Naive B cell (primary cell): ENCODE data around the gene MRPS18A. TPM values are rescaled to one million over a fixed set of nuclear protein-coding genes. Genes with fewer than 3 reads are reported as not detected.
"Not testable (repeated sequence)": the region's sequence is repeated elsewhere in the genome, so short reads cannot be mapped to it uniquely, and the experiment has no call there.

Experiments
- ATAC-seq, 2 donors: fragments of 150-1000 bp; cut with Tn5 transposase; 2 replicates each; pipeline ENCODE4 v1.10.0; 2021; ENCODE audit warnings: low read depth in 2 of 2, mild to moderate bottlenecking in 2 of 2, moderate library complexity in 2 of 2
- DNase-seq: peaks from one replicate; pipeline ENCODE4 v3.0.0; 2022
- H3K27ac Mint-ChIP-seq, 6 donors: one replicate each; pipeline ENCODE4 v1.8.0; 2020 to 2022; ENCODE audit warnings: mild to moderate bottlenecking in 6 of 6, mixed read lengths in 6 of 6, moderate library complexity in 5 of 6, inconsistent platforms in 2 of 6
- H3K27me3 Mint-ChIP-seq, 3 donors: one replicate each; pipeline ENCODE4 v1.8.0; 2021 to 2022; ENCODE audit warnings: mixed read lengths in 3 of 3, mild to moderate bottlenecking in 1 of 3
- H3K36me3 Mint-ChIP-seq, 2 donors: one replicate each; pipeline ENCODE4 v1.8.0; 2020 to 2022; ENCODE audit warnings: mixed read lengths in 2 of 2, inconsistent platforms in 1 of 2, mild to moderate bottlenecking in 1 of 2
- H3K4me1 Mint-ChIP-seq, 3 donors: one replicate each; pipeline ENCODE4 v1.8.0; 2020 to 2022; ENCODE audit warnings: mixed read lengths in 3 of 3, inconsistent platforms in 1 of 3, mild to moderate bottlenecking in 1 of 3, moderate library complexity in 1 of 3
- H3K4me3 Mint-ChIP-seq, 8 donors: one replicate each; pipeline ENCODE4 v1.8.0; 2020 to 2022; ENCODE audit warnings: mild to moderate bottlenecking in 8 of 8, mixed read lengths in 8 of 8, moderate library complexity in 8 of 8, inconsistent platforms in 2 of 8
- H3K9me3 Mint-ChIP-seq, 7 donors: one replicate each; pipeline ENCODE4 v1.8.0; 2020 to 2022; ENCODE audit warnings: mixed read lengths in 7 of 7, mild to moderate bottlenecking in 5 of 7, inconsistent platforms in 2 of 7, moderate library complexity in 1 of 7
- polyA plus RNA-seq, 6 donors: library from polyadenylated mRNA; unstranded; fragments of 300-500 nt; fragmentation: Illumina TruSeq; gene quantifications; one replicate each; pipeline ENCODE4 v1.2.3, GENCODE V29; 2021; ENCODE audit warnings: low read depth in 6 of 6

The MRPS18A gene
- polyA plus RNA-seq, 6 donors from 2014 or later: 61.1 to 91.0 (median 80.1) TPM

DNA sequence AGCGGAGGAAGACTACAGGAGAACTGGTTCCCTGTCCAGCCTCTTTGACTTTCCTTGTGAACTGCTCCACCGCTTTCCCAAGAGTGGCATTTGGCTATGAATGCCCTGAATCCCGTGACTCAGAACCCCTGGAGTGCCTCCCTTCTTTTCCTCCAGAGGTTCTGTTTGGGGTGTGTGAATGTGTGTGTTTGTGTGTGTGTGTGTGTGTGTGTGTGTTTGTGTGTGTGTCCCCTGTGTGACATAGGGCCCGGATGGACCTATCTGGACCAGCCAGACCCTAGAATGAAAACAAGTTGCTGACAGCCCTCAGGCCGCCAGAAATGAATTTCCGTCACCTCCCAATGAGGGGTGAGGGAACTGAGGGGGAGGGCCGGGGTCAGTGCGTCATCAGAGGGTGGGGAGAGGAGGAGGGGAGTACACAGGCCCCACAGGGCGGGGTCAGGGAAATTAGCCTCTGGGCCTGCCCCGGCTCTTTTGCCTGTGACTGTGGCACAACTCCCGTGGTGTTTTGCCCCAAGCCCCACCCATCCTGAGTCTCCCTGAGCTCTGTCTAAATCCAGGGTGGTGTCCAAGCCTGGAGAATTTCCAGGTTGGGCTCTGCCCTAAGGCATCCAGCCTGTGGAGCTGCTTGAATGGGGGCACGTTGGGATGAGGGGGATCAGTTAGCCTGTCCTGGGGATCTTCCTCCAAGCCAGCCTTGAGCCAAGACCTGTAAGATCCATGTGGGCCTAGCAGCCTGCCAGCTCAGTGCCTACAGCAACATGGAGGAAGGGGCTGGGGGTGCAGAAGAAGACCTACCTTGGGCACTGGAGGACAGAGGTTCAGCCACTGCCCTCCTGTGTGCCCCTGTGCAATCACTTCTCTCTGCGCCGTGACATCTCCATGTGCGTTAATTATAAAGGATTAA lies 15.2 kb upstream of the MRPS18A start:
- H3K9me3 Mint-ChIP-seq: no peaks in the 10 kb centered on the region
- H3K4me1 Mint-ChIP-seq: peaks cover 28 to 53% (median 39%) of the 10 kb centered on the region in 3 donors
- ATAC-seq (peak; percentile 63 to 67), DNase-seq (peak; percentile 44)
- H3K27me3 Mint-ChIP-seq: peaks cover 15 to 35% (median 24%) of the 10 kb centered on the region in 3 donors
- H3K27ac Mint-ChIP-seq: peak overlapping the region in 4 of 6 donors; percentile 20 to 91 (median 61)
- no peaks in the 10 kb centered on the region for H3K36me3 Mint-ChIP-seq
- peak overlapping the region in 1 of 8 donors; percentile 32 for H3K4me3 Mint-ChIP-seq

DNA sequence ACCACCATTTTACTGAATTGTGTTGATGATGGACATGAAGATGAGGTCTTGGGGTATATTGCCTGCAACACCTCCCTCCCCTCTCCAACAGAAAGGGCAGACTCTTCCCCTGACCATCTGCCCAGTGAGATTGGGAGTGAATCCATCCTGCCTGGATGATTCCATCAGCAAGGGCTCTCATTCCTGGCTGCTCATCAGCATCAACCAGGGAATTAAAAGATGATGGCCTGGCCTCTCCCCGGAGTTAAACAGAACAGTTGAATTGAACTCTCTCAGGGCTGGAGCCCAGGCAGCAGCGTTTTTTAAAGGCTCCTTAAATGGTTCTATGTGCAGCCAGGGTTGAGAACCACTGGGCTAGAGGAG lies 14.6 kb upstream of the MRPS18A start:
- H3K36me3 Mint-ChIP-seq: no peaks in the 10 kb centered on the region
- no peaks in the 10 kb centered on the region for H3K9me3 Mint-ChIP-seq
- H3K4me3 Mint-ChIP-seq: no peak overlapping the region
- ATAC-seq: no peak
- peak overlapping the region in 3 of 6 donors; percentile 20 to 73 (median 49) for H3K27ac Mint-ChIP-seq
- peaks cover 19 to 40% (median 24%) of the 10 kb centered on the region in 3 donors for H3K27me3 Mint-ChIP-seq
- peaks cover 26 to 48% (median 39%) of the 10 kb centered on the region in 3 donors for H3K4me1 Mint-ChIP-seq
- no peak for DNase-seq

DNA sequence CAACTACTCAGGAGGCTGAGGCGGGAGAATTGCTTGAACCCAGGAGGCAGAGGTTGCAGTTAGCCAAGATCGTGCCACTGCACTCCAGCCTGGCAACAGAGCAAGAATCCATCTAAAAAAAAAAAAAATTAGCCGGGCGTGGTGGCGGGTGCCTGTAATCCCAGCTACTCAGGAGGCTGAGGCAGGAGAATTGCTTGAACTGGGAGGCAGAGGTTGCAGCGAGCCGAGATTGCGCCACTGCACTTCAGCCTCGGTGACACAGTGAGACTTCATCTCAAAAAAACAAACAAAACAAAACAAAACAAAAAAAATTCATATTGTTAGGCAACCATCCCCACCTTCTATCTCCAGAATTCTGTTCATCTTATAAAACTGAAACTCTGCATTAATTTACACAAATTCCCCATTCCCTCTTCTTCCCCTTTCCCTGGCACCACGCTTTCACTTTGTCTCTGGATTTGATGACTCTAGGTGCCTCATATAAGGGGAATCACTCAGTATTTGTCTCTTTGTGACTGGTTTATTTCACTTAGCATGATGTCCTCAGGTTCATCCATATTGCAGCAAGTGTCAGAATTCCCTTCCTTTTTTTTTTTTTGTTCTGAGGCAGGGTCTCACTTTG lies 13.5 kb upstream of the MRPS18A start:
- not testable (repeated sequence) for ATAC-seq, H3K27ac Mint-ChIP-seq, H3K36me3 Mint-ChIP-seq, H3K4me3 Mint-ChIP-seq, DNase-seq, H3K9me3 Mint-ChIP-seq
- H3K27me3 Mint-ChIP-seq: peaks cover 18 to 40% (median 24%) of the 10 kb centered on the region in 3 donors
- H3K4me1 Mint-ChIP-seq: peaks cover 18 to 37% (median 29%) of the 10 kb centered on the region in 3 donors

GRCh38 chr6:43699564-43700186 lies 12.1 kb upstream of the MRPS18A start:
- DNase-seq (no peak), ATAC-seq (no peak)
- Mint-ChIP-seq H3K27ac (no peak overlapping the region), H3K9me3 (no peaks in the 10 kb centered on the region), H3K27me3 (peaks cover 23 to 50% (median 32%) of the 10 kb centered on the region in 3 donors), H3K4me1 (peaks cover 12 to 24% (median 16%) of the 10 kb centered on the region in 3 donors), H3K36me3 (no peaks in the 10 kb centered on the region), H3K4me3 (no peak overlapping the region)

GRCh38 chr6:43698584-43699349 lies 11.2 kb upstream of the MRPS18A start:
- Mint-ChIP-seq H3K4me1 (peaks cover 6 to 15% (median 9%) of the 10 kb centered on the region in 3 donors), H3K27me3 (peaks cover 23 to 53% (median 35%) of the 10 kb centered on the region in 3 donors), H3K9me3 (no peaks in the 10 kb centered on the region), H3K36me3 (no peaks in the 10 kb centered on the region), H3K27ac (no peak overlapping the region), H3K4me3 (no peak overlapping the region)
- DNase-seq (no peak), ATAC-seq (no peak)

- H3K36me3 Mint-ChIP-seq: no peaks in the 10 kb centered on the region
- H3K4me3 Mint-ChIP-seq: peak overlapping the region in 1 of 8 donors; percentile 61
- H3K27ac Mint-ChIP-seq: peak overlapping the region in 1 of 6 donors; percentile 75
- DNase-seq (no peak), ATAC-seq (no peak)
- H3K9me3 Mint-ChIP-seq: no peaks in the 10 kb centered on the region
- H3K27me3 Mint-ChIP-seq: peaks cover 23 to 50% (median 31%) of the 10 kb centered on the region in 3 donors
- peaks cover 1 to 3% (median 3%) of the 10 kb centered on the region in 3 donors for H3K4me1 Mint-ChIP-seq
These were observed 9.8 kb upstream of the MRPS18A start for GRCh38 chr6:43697421-43697820.

GRCh38 chr6:43695967-43696291 lies 8.3 kb upstream of the MRPS18A start:
- no peak overlapping the region for H3K4me3 Mint-ChIP-seq
- H3K4me1 Mint-ChIP-seq: no peaks in the 10 kb centered on the region
- ATAC-seq (no peak), DNase-seq (no peak)
- no peaks in the 10 kb centered on the region for H3K9me3 Mint-ChIP-seq
- H3K27ac Mint-ChIP-seq: no peak overlapping the region
- H3K27me3 Mint-ChIP-seq: peaks cover 18 to 39% (median 21%) of the 10 kb centered on the region in 3 donors
- no peaks in the 10 kb centered on the region for H3K36me3 Mint-ChIP-seq

DNA sequence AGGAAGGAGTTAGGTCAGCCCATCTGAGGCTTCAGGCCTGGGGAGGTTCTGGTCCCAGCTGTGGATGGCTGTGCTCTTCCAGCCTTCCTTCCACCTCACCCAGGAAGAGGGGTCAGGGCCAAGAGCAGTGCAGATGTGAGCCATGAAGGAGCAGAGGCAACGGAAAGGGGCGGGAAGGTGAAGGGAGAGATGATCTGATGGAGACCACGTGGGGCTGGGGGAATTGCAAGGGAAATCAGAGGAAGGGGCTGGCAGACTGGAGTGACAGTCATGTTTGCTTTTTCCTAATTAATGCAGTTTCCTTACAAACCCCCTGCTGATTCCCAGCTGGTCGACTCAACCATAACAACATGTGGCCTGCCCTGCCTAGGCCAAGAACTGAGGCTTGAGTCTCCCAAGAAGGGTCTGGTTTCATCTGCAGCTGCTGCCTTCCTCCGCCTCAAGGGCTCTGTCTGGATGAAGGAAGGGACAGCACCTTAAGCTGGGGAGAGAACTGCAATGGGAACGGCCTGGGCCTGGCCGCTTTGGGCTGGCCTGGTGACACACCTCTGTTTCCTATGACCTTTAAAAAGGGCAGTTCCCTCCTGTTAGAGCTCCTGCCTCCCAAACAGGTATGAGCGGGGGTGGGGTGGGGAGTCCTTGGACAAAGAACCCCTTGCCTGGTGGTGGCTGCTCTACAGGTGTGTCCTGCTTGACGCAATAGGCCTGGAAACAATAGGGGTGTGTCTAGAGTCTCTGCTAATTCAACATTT lies 7.8 kb upstream of the MRPS18A start:
- Mint-ChIP-seq H3K4me3 (no peak overlapping the region), H3K4me1 (no peaks in the 10 kb centered on the region), H3K27ac (no peak overlapping the region), H3K27me3 (peaks cover 18 to 38% (median 19%) of the 10 kb centered on the region in 3 donors), H3K9me3 (no peaks in the 10 kb centered on the region), H3K36me3 (no peaks in the 10 kb centered on the region)
- DNase-seq: no peak
- no peak for ATAC-seq

GRCh38 chr6:43689421-43689820 lies 1.8 kb upstream of the MRPS18A start:
- Mint-ChIP-seq H3K9me3 (no peaks in the 10 kb centered on the region), H3K27me3 (peaks cover 0 to 1% (median under 1%) of the 10 kb centered on the region in 3 donors), H3K4me3 (peak overlapping the region in 4 of 8 donors; percentile 2 to 98 (median 41)), H3K4me1 (peaks cover 28 to 40% (median 31%) of the 10 kb centered on the region in 3 donors), H3K36me3 (no peaks in the 10 kb centered on the region), H3K27ac (no peak overlapping the region)
- no peak for ATAC-seq
- DNase-seq: no peak

- DNase-seq (no peak), ATAC-seq (no peak)
- H3K27me3 Mint-ChIP-seq: no peaks in the 10 kb centered on the region
- H3K4me3 Mint-ChIP-seq: peak overlapping the region; percentile 85 to 98 (median 96)
- peak overlapping the region; percentile 94 to 97 (median 96) for H3K27ac Mint-ChIP-seq
- H3K36me3 Mint-ChIP-seq: no peaks in the 10 kb centered on the region
- H3K9me3 Mint-ChIP-seq: no peaks in the 10 kb centered on the region
- peaks cover 46 to 61% (median 53%) of the 10 kb centered on the region in 3 donors for H3K4me1 Mint-ChIP-seq
These were observed 533 bp downstream of the MRPS18A start for GRCh38 chr6:43687079-43687436.

DNA sequence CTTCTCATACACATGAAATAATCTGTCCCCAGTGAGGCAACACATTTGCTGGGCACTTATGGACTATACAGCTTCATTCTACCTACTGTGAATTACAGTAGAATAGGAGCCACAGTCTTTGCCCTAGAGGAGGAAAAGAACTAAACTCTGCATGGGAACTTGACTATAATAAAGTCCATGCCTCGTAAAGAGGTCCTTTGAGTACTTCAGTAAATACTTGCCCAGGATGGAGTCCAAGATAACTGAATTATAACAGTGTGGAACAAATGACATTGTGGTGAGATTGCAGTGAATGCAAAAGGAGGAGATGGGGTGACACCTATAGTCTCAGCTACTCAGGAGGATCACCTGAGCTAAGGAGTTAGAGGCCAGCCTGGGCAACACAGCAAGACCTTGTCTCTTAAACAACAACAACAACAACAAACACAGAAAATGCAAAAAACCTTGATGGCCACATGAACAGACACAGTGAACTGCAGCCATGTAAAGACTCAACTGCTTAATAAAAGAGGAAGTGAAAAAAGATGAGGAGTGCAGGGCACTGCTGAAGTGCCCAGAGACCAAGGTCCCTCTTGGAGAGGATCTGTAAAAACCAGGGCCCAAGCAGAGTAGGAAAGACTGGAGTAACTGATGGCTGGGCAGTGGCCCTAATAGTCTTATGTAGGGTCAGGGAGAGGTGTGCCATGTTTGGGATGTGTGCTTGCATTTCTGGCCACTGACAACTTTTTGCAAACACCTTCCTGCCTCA lies 3.7 kb downstream of the MRPS18A start:
- Mint-ChIP-seq H3K4me1 (peaks cover 52 to 66% (median 60%) of the 10 kb centered on the region in 3 donors), H3K36me3 (peaks cover 7 to 8% of the 10 kb centered on the region in 2 donors), H3K27me3 (no peaks in the 10 kb centered on the region), H3K4me3 (peak overlapping the region in 6 of 8 donors; percentile 2 to 83 (median 48)), H3K9me3 (no peaks in the 10 kb centered on the region), H3K27ac (peak overlapping the region in 5 of 6 donors; percentile 33 to 89 (median 88))
- DNase-seq (peak; percentile 36), ATAC-seq (peak; percentile 66 to 68)
